GOT3 (cell line): ENCODE measurements around the gene ARHGAP31.
A peak's percentile ranks its signal among the peaks of the same experiment; 100 is the strongest.
"Not testable (repeated sequence)": the region's sequence is repeated elsewhere in the genome, so short reads cannot be mapped to it uniquely, and the experiment has no call there.

Experiments
- DNase-seq: peaks from one replicate; lab custom pipeline; 2025; ENCODE audit warnings: mixed read lengths; lab: John Stamatoyannopoulos, UW

Gene ARHGAP31

GRCh38 chr3:119319311-119319710 is 25.1 kb downstream of the ARHGAP31 start:
- no peak for DNase-seq

DNA sequence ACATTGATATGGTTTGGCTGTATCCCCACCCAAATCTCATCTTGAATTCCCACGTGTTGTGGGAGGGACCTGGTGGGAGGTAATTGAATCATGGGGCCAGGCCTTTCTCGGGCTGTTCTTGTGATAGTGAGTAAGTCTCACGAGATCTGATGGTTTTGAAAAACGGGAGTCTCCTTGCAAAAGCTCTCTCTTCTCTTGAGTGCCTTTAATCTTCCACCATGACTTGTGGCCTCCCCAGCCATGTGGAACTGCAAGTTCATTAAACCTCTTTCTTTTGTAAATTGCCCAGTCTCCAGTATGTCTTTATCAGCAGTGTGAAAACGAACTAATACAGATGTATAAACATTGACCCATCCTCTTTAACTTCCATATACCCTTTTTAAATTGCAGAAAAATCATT is 26.6 kb downstream of the ARHGAP31 start:
- not testable (repeated sequence) for DNase-seq

DNA sequence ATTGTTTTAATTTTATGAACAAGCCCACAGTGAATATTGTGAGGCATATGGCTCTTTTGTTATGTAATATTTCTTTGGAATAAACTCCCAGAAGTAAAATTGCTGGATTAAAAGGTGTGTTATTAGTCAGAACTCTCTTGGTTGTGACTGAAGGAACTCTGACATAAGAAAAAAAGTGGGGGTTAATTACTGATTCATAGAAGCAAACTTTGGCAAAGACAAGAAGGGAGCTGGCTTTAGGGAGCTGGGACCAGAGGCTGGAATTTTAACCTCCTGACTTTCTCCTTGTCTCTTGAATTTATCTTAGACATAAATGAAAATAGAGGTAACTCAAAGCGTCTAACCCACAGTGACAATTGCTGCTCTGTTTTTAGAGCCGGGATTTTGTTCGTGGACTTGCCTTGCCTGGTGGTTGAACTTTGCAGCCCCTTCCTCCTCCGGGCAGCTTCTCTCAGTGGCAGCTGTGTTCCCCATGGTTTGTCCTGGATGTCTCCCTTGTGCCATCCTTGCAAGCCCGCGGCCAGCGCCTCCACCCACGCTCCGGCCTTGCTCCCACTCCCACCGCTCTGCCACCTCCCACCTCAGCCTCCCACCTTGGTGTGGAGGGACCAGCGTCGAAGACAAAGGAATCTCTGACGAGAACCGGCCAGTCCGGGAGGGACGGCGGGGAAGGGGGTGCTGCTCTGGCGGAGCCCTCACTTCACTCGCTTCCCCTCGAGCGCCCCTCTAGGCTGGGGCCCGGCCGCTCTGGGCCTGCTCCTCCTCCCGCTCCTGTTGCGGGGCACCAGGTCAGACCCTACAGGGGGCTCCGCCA is 28.0 kb downstream of the ARHGAP31 start:
- DNase-seq: no peak

DNA sequence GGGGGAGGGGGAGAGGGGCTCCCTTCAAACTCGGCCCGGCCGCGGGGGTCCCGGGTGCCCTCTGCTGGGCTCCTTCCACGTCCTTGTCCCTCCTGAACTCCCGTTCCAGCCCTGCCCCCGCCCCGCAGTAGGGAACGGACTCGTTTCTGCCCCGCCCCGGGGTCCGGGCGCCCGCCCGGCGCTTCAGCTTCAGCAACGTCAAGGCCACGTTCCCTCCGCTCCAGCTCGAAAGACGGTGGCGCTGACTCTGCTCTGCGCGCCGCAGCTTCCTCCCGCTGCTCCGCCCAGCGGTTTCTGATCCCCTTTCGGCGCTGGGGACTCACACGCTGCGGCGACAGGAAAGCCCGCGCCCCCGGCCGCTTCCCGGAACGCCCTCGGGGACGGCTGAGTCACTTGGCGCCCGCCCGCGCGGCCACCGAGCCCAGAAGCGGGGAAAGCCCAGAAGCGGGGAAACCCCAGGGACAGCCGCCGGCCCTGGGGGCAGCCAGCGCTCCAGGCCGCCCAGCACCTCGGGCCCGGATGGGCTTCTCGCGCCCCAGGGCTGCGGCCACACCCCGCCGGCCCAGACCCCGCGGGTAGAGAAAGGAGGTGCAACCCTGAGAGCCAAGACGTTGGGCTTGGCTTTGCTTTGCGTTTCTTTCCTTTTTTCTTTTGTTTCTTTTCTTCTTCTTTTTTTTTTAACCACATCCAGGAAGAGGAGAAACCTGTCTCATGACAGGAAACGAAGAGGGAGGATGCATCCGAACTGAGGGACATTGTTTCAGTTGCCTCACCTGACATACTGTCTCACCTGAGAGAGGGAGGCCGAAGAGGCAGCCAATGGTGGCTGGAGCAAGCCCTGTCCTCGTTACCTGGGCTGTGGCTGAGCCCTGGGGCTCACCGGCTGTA is 28.9 kb downstream of the ARHGAP31 start:
- peak; percentile 38 for DNase-seq

GRCh38 chr3:119323723-119324085 is 29.5 kb downstream of the ARHGAP31 start:
- no peak for DNase-seq

DNA sequence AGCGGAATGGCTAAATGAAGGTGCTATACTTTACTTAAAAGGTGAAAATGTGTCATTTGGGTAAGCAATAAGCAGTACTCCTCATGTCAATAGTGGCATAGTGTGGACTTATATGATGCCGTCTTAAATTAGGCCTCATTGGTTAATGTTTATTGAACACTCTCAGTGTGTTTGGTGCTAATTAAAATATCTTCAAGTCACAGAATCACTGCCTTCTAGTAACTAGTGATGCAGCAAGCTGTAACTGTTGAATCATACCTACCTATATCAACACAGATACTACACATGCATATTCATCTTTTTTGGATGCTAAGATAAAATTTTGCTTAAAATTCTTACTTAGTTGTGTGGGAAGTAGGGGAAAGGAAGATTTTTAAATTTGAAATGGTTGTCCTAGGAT is 30.7 kb downstream of the ARHGAP31 start:
- DNase-seq: no peak

GRCh38 chr3:119326976-119327375 is 32.8 kb downstream of the ARHGAP31 start:
- no peak for DNase-seq

- DNase-seq: no peak
Observed at GRCh38 chr3:119329551-119329950, 35.4 kb downstream of the ARHGAP31 start.

- no peak for DNase-seq
Observed at GRCh38 chr3:119330181-119330580, 36.0 kb downstream of the ARHGAP31 start.

- no peak for DNase-seq
Observed at GRCh38 chr3:119330858-119331257, 36.7 kb downstream of the ARHGAP31 start.

DNA sequence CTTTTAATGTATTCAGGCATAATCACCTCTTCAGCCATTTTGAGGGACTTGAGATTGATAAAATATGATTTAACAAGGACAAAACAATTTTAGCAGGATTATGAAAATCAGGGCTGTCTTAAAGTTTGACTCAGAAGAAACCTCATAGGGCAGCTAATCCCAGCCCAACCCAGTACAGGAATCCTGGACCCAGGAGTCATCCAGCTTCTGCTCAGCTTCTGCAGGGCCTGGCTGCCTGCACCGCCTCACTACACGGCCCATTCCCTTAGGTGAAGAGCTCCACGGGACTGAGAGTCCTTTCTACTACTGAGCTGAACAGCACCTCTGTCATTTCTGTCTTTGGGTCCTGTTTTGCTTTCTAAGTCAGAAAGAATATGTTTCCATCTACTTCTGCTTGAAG is 37.5 kb downstream of the ARHGAP31 start:
- DNase-seq: no peak

GRCh38 chr3:119333773-119334509 is 39.8 kb downstream of the ARHGAP31 start:
- no peak for DNase-seq

GRCh38 chr3:119336823-119337222 is 42.6 kb downstream of the ARHGAP31 start:
- no peak for DNase-seq

GRCh38 chr3:119337407-119337806 is 43.2 kb downstream of the ARHGAP31 start:
- DNase-seq: not testable (repeated sequence)

GRCh38 chr3:119338754-119339153 is 44.6 kb downstream of the ARHGAP31 start:
- no peak for DNase-seq

DNA sequence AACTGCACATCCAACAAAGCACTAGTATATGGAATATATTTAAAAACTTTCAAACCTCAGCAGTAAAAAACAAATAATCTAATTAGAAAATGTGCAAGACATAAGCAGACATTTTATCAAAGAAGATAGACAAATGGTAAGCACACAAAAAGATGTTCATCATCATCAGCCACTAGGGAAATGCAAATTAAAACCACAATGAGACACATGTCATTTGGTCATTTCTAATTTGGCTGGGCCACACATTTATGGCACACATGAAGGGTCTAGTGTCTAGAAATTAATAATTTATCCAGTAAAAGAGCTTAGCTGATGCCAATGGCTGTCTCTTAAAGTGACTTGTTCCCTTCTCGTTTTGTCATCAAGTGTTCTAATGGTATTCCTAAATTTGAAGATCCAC is 45.8 kb downstream of the ARHGAP31 start:
- no peak for DNase-seq

DNA sequence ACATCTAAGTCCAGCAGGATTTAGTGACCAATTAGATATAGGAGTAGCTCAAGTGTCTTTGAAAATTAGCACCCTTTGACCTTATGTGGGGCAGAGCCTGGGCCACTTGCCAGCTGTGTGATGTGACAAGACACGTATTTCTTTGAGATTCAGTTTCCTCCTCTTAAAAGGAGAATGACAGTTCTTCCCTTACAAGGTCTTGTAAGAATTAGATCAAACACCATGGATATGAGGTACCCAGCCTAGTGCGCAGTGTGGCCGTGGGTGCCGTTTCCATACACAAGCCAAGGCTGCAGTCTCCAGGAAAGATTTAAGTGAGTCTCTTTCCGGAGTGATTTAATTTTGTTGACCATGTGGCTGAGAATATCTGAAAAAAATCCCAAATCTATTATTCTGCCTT is 46.3 kb downstream of the ARHGAP31 start:
- no peak for DNase-seq

DNA sequence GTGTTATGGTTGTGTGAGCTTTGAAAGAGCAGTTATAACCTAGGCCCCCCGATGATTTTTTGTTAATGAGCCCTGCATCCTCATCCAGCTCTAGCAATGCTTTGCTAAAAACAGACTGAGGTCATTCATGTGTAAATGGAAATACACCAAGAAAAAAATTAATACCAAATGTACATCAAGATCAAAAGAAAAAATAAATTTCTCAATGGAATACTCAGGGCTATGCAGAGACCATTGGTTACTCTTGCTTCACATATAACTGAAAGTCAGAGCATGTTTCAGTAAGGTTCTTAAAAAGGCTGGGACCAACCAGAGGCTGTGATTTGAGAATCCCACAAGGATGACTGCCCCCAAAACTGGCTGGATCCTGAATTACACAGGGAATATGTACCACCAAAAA is 48.0 kb downstream of the ARHGAP31 start:
- no peak for DNase-seq

- DNase-seq: no peak
Observed at GRCh38 chr3:119343719-119344118, 49.5 kb downstream of the ARHGAP31 start.

DNA sequence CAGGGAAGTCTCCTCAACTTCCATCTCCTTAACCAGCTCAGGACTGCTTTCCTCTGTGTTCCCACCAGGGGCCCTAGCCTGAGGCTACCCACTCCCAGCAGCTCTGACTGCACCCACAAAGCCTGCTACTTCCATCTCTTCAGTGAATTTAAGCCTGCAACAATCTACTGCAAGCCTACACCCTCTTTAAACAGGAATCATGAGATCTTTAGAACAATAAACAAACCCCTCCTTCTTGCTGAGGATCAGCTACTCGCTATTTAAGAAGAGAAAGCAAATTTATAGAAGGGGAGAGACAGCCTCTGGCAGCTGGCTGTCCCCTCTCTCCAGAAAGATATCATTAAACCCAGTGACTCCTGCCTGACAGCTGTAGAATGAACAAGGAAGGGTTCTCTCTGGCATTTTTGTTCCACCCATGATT is 51.9 kb downstream of the ARHGAP31 start:
- no peak for DNase-seq

DNA sequence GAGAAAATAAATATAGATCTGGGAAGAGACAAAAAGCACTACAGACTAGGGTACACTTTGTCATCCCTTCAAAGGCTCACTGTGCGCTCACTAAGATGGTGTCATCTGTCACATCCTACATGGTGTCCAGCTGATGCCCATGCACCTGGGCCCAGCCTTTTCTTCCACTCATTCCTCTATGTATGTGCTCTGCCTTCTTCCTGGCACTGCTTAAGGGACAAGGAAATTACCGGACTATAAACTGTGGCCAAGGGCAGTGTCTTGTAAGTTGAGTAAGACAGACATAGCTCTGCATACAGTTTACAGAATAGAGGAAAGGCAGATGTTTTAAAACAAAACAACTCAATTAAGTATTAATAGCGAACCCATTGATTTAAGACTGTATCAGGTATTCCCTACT is 52.9 kb downstream of the ARHGAP31 start:
- DNase-seq: no peak

DNA sequence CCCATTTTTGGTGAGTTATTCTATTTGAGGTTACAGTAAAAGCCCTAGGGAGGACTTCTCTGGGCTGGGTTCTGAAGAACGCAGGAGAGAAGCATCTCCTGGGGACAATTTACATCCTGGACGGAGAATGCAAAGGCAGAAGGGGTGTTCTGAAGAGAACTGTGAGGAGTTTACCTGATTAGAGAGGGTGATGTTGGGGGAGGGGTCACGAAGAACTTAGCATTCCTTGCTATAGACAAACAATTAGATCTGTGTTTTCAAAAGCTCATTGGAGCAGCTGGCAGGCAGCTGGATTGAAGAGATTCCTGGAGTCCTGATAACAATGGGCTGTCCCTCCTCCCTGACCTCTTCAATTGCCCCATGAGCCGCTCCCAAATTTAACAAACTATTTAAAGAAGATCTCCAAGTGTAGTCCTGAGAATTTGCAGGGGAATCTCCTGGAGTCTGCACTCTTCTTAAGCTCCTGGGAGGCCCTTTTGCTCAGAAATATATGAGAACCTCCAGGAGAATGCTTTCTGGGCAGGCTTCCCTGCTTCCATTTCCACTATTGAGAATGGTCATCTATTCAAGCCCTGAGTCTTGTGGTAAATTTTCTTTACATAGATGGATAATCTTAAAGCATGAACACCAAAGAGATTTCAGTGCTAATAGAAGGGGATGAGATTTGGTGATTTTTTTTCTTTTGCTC is 55.3 kb downstream of the ARHGAP31 start:
- DNase-seq: no peak
